Activated naive CD8-positive, alpha-beta T cell treated with anti-CD3 and anti-CD28 coated beads, Interleukin-2, amount 10 ng/mL, durations not matched to agents 7 days and 5 days (primary cell): ENCODE measurements around the gene UGT2A1. TPM values are rescaled to one million over a fixed set of nuclear protein-coding genes. Genes with fewer than 3 reads are reported as not detected.

Experiments used
- ATAC-seq: fragments of 150-1000 bp; cut with Tn5 transposase; one replicate; pipeline ENCODE4 v1.10.0; 2021; ENCODE audit warnings: low read depth, moderate library complexity
- POLR2A ChIA-PET: fragments of 350-600 bp; sonication (Branson Sonifier 250); formaldehyde crosslinking; loops from one replicate; lab custom pipeline; 2021; ENCODE audit warnings: antibody characterized with exemption; lab: Charles Lee
- DNase-seq: peaks from one replicate; pipeline ENCODE4 v3.0.0; 2021
- H3K27ac Mint-ChIP-seq: one replicate; pipeline ENCODE4 v1.8.0; 2022; ENCODE audit warnings: mild to moderate bottlenecking, mixed read lengths
- H3K27me3 Mint-ChIP-seq: one replicate; pipeline ENCODE4 v1.8.0; 2022; ENCODE audit warnings: mild to moderate bottlenecking, moderate library complexity, mixed read lengths
- H3K36me3 Mint-ChIP-seq: one replicate; pipeline ENCODE4 v1.8.0; 2021; ENCODE audit warnings: mild to moderate bottlenecking, mixed read lengths
- H3K4me1 Mint-ChIP-seq: one replicate; pipeline ENCODE4 v1.8.0; 2021; ENCODE audit warnings: mixed read lengths
- H3K4me3 Mint-ChIP-seq: one replicate; pipeline ENCODE4 v1.8.0; 2022; ENCODE audit warnings: mild to moderate bottlenecking, moderate library complexity, mixed read lengths
- H3K9me3 Mint-ChIP-seq: one replicate; pipeline ENCODE4 v1.8.0; 2021; ENCODE audit warnings: mixed read lengths
- total RNA-seq, 2 experiments: library from RNA; stranded (reverse); gene quantifications; one replicate each; pipeline ENCODE4 v1.2.3, GENCODE V29; 2021

Gene UGT2A1
- total RNA-seq, 2 experiments from 2014 or later, result not detected

GRCh38 chr4:69642961-69643360, 10.1 kb downstream of the UGT2A1 start:
- no peaks in the 10 kb centered on the region for H3K4me1 Mint-ChIP-seq
- peaks cover 3% of the 10 kb centered on the region for H3K27me3 Mint-ChIP-seq
- H3K36me3 Mint-ChIP-seq, result no peaks in the 10 kb centered on the region
- H3K9me3 Mint-ChIP-seq, result no peaks in the 10 kb centered on the region
- no peak overlapping the region for H3K4me3 Mint-ChIP-seq
- DNase-seq (no peak), ATAC-seq (no peak)
- H3K27ac Mint-ChIP-seq, result no peak overlapping the region
- POLR2A ChIA-PET, result no interaction called here

- H3K27ac Mint-ChIP-seq, result no peak overlapping the region
- POLR2A ChIA-PET, result no interaction called here
- H3K36me3 Mint-ChIP-seq, result no peaks in the 10 kb centered on the region
- no peak for DNase-seq
- no peaks in the 10 kb centered on the region for H3K9me3 Mint-ChIP-seq
- no peak overlapping the region for H3K4me3 Mint-ChIP-seq
- no peaks in the 10 kb centered on the region for H3K4me1 Mint-ChIP-seq
- ATAC-seq, result no peak
- peaks cover 3% of the 10 kb centered on the region for H3K27me3 Mint-ChIP-seq
Measured at GRCh38 chr4:69640289-69640688, 12.8 kb downstream of the UGT2A1 start.

- Mint-ChIP-seq H3K36me3 (no peaks in the 10 kb centered on the region), H3K27ac (no peak within 1 kb of the TSS), H3K4me1 (no peaks in the 10 kb centered on the region), H3K27me3 (peaks cover 3% of the 10 kb centered on the region), H3K9me3 (no peaks in the 10 kb centered on the region), H3K4me3 (no peak within 1 kb of the TSS)
- ATAC-seq (no peak), DNase-seq (no peak)
- POLR2A ChIA-PET, result no interaction called here
Measured at GRCh38 chr4:69639542-69639941, 13.5 kb downstream of the UGT2A1 start, which contains the start of gene UGT2A2. UGT2A2 (minus strand) TSS chr4:69639642; CDS start chr4:69639640, 2 bp downstream.

GRCh38 chr4:69617083-69617694, 35.9 kb downstream of the UGT2A1 start:
- Mint-ChIP-seq H3K36me3 (no peaks in the 10 kb centered on the region), H3K27ac (no peak overlapping the region), H3K9me3 (peaks cover 2% of the 10 kb centered on the region), H3K4me1 (no peaks in the 10 kb centered on the region), H3K4me3 (no peak overlapping the region), H3K27me3 (no peaks in the 10 kb centered on the region)
- ATAC-seq, result no peak
- POLR2A ChIA-PET, result no interaction called here
- no peak for DNase-seq

GRCh38 chr4:69610484-69610883, 42.6 kb downstream of the UGT2A1 start:
- Mint-ChIP-seq H3K9me3 (peaks cover 2% of the 10 kb centered on the region), H3K27ac (no peak overlapping the region), H3K4me1 (no peaks in the 10 kb centered on the region), H3K36me3 (no peaks in the 10 kb centered on the region), H3K4me3 (no peak overlapping the region), H3K27me3 (peaks cover 2% of the 10 kb centered on the region)
- POLR2A ChIA-PET, result interaction anchor here (0.6 kb wide), 1 partner anchor 89 kb away, joined by 3 read pairs; no protein-coding TSS in a partner anchor
- DNase-seq (no peak), ATAC-seq (no peak)

GRCh38 chr4:69601065-69601464, 52.0 kb downstream of the UGT2A1 start:
- no peaks in the 10 kb centered on the region for H3K9me3 Mint-ChIP-seq
- no peaks in the 10 kb centered on the region for H3K36me3 Mint-ChIP-seq
- no peaks in the 10 kb centered on the region for H3K27me3 Mint-ChIP-seq
- POLR2A ChIA-PET, result no interaction called here
- no peaks in the 10 kb centered on the region for H3K4me1 Mint-ChIP-seq
- DNase-seq (no peak), ATAC-seq (no peak)
- H3K4me3 Mint-ChIP-seq, result no peak overlapping the region
- H3K27ac Mint-ChIP-seq, result no peak overlapping the region

GRCh38 chr4:69600013-69600412, 53.0 kb downstream of the UGT2A1 start:
- ATAC-seq (no peak), DNase-seq (no peak)
- POLR2A ChIA-PET, result no interaction called here
- Mint-ChIP-seq H3K27ac (no peak overlapping the region), H3K9me3 (no peaks in the 10 kb centered on the region), H3K4me3 (no peak overlapping the region), H3K27me3 (no peaks in the 10 kb centered on the region), H3K36me3 (no peaks in the 10 kb centered on the region), H3K4me1 (no peaks in the 10 kb centered on the region)

GRCh38 chr4:69594382-69594781, 58.7 kb downstream of the UGT2A1 start:
- no peaks in the 10 kb centered on the region for H3K36me3 Mint-ChIP-seq
- H3K27me3 Mint-ChIP-seq, result no peaks in the 10 kb centered on the region
- H3K4me1 Mint-ChIP-seq, result no peaks in the 10 kb centered on the region
- POLR2A ChIA-PET, result no interaction called here
- DNase-seq (no peak), ATAC-seq (no peak)
- H3K27ac Mint-ChIP-seq, result no peak overlapping the region
- H3K9me3 Mint-ChIP-seq, result no peaks in the 10 kb centered on the region
- no peak overlapping the region for H3K4me3 Mint-ChIP-seq

GRCh38 chr4:69591364-69591763, 61.7 kb downstream of the UGT2A1 start:
- Mint-ChIP-seq H3K27ac (no peak overlapping the region), H3K4me1 (no peaks in the 10 kb centered on the region), H3K36me3 (no peaks in the 10 kb centered on the region), H3K9me3 (no peaks in the 10 kb centered on the region), H3K4me3 (no peak overlapping the region), H3K27me3 (peaks cover 2% of the 10 kb centered on the region)
- no peak for ATAC-seq
- POLR2A ChIA-PET, result no interaction called here
- DNase-seq, result no peak

GRCh38 chr4:69589884-69590283, 63.2 kb downstream of the UGT2A1 start:
- POLR2A ChIA-PET, result no interaction called here
- no peak overlapping the region for H3K4me3 Mint-ChIP-seq
- H3K9me3 Mint-ChIP-seq, result no peaks in the 10 kb centered on the region
- no peaks in the 10 kb centered on the region for H3K4me1 Mint-ChIP-seq
- H3K27ac Mint-ChIP-seq, result no peak overlapping the region
- no peak for DNase-seq
- H3K27me3 Mint-ChIP-seq, result peaks cover 2% of the 10 kb centered on the region
- ATAC-seq, result no peak
- H3K36me3 Mint-ChIP-seq, result no peaks in the 10 kb centered on the region

GRCh38 chr4:69584135-69584534, 68.9 kb downstream of the UGT2A1 start:
- Mint-ChIP-seq H3K4me1 (no peaks in the 10 kb centered on the region), H3K4me3 (no peak overlapping the region), H3K27me3 (peaks cover 2% of the 10 kb centered on the region), H3K9me3 (no peaks in the 10 kb centered on the region), H3K36me3 (no peaks in the 10 kb centered on the region), H3K27ac (no peak overlapping the region)
- POLR2A ChIA-PET, result no interaction called here
- ATAC-seq, result no peak
- DNase-seq, result no peak

GRCh38 chr4:69583543-69583942, 69.5 kb downstream of the UGT2A1 start:
- Mint-ChIP-seq H3K27ac (no peak overlapping the region), H3K36me3 (no peaks in the 10 kb centered on the region), H3K9me3 (no peaks in the 10 kb centered on the region), H3K4me1 (no peaks in the 10 kb centered on the region), H3K27me3 (peaks cover 2% of the 10 kb centered on the region), H3K4me3 (no peak overlapping the region)
- ATAC-seq (no peak), DNase-seq (no peak)
- POLR2A ChIA-PET, result no interaction called here

GRCh38 chr4:69577245-69577644, 75.8 kb downstream of the UGT2A1 start:
- Mint-ChIP-seq H3K36me3 (no peaks in the 10 kb centered on the region), H3K4me1 (no peaks in the 10 kb centered on the region), H3K27ac (no peak overlapping the region), H3K27me3 (no peaks in the 10 kb centered on the region), H3K9me3 (no peaks in the 10 kb centered on the region), H3K4me3 (no peak overlapping the region)
- POLR2A ChIA-PET, result no interaction called here
- DNase-seq, result no peak
- ATAC-seq, result no peak

GRCh38 chr4:69576251-69576877, 76.7 kb downstream of the UGT2A1 start:
- H3K9me3 Mint-ChIP-seq, result no peaks in the 10 kb centered on the region
- H3K4me1 Mint-ChIP-seq, result no peaks in the 10 kb centered on the region
- POLR2A ChIA-PET, result no interaction called here
- H3K27ac Mint-ChIP-seq, result no peak overlapping the region
- no peaks in the 10 kb centered on the region for H3K27me3 Mint-ChIP-seq
- no peak for ATAC-seq
- no peak overlapping the region for H3K4me3 Mint-ChIP-seq
- no peak for DNase-seq
- no peaks in the 10 kb centered on the region for H3K36me3 Mint-ChIP-seq
